NCI-H1436 (cell line): Measurements from ENCODE around the gene RGS19.
"Not testable (repeated sequence)": the region's sequence is repeated elsewhere in the genome, so short reads cannot be mapped to it uniquely, and the experiment has no call there.

ENCODE experiments used
- DNase-seq: peaks from one replicate; lab custom pipeline; 2025; lab: John Stamatoyannopoulos, UW

Gene RGS19

GRCh38 chr20:64092258-64093012 is 13.1 kb upstream of the RGS19 start:
- DNase-seq = no peak

- no peak for DNase-seq
These were observed 12.5 kb upstream of the RGS19 start for GRCh38 chr20:64091770-64092169.

- DNase-seq = no peak
These were observed 12.0 kb upstream of the RGS19 start for GRCh38 chr20:64091340-64091739.

GRCh38 chr20:64090165-64090564 is 10.8 kb upstream of the RGS19 start:
- DNase-seq = peak; percentile 67

- DNase-seq = not testable (repeated sequence)
These were observed 9.3 kb upstream of the RGS19 start for GRCh38 chr20:64088586-64088985.

- not testable (repeated sequence) for DNase-seq
These were observed 8.0 kb upstream of the RGS19 start for GRCh38 chr20:64087226-64087825.

GRCh38 chr20:64086801-64087200 is 7.5 kb upstream of the RGS19 start:
- DNase-seq = no peak

- no peak for DNase-seq
These were observed 5.4 kb upstream of the RGS19 start for GRCh38 chr20:64084685-64085152.

GRCh38 chr20:64083804-64084684 is 4.7 kb upstream of the RGS19 start, which contains the start of gene LKAAEAR1:
Gene LKAAEAR1 (minus strand): TSS chr20:64084398. CDS start chr20:64084219, 179 bp downstream.
- no peak for DNase-seq

GRCh38 chr20:64083378-64083803 is 4.1 kb upstream of the RGS19 start:
- peak; percentile 84 for DNase-seq

GRCh38 chr20:64082820-64083377 is 3.6 kb upstream of the RGS19 start:
- no peak for DNase-seq

GRCh38 chr20:64082126-64082731 is 2.9 kb upstream of the RGS19 start:
- DNase-seq = no peak

- no peak for DNase-seq
These were observed 2.3 kb upstream of the RGS19 start for GRCh38 chr20:64081624-64081964.

- no peak for DNase-seq
These were observed 1.7 kb upstream of the RGS19 start for GRCh38 chr20:64080813-64081623.

GRCh38 chr20:64080013-64080812 is 895 bp upstream of the RGS19 start, which contains the start of gene OPRL1:
Gene OPRL1 (plus strand): TSS chr20:64080082. CDS start chr20:64092721, 12,639 bp downstream.
- DNase-seq = no peak

- DNase-seq = no peak
These were observed 415 bp downstream of the RGS19 start for GRCh38 chr20:64078934-64079272.

- no peak for DNase-seq
These were observed 1.3 kb downstream of the RGS19 start for GRCh38 chr20:64077876-64078551.

GRCh38 chr20:64077541-64077875 is 1.8 kb downstream of the RGS19 start:
- DNase-seq = no peak

GRCh38 chr20:64077094-64077493 is 2.2 kb downstream of the RGS19 start:
- no peak for DNase-seq
